CD14-positive monocyte (primary cell): ENCODE measurements around the gene PPP1R12B. TPM values are rescaled to one million over a fixed set of nuclear protein-coding genes. Genes with fewer than 3 reads are reported as not detected.

Experiments
- DNase-seq, 3 donors: peaks; one replicate each; pipeline ENCODE4 v3.0.0-alpha.2; 2011 to 2022
- H2AFZ ChIP-seq: 2 replicates; pipeline ENCODE4 v1.6.0; 2012; ENCODE audit warnings: mild to moderate bottlenecking, low read depth, low read length, inconsistent platforms; ENCODE audit not compliant: insufficient read depth, poor library complexity, severe bottlenecking
- H3K27ac ChIP-seq, 2 donors: 1 replicate in 1 of 2; 2 replicates in 1 of 2; pipeline ENCODE4 v1.5.1; 2012 to 2013; ENCODE audit warnings: low read length in 2 of 2, control low read depth in 1 of 2, inconsistent platforms in 1 of 2, low read depth in 1 of 2, mild to moderate bottlenecking in 1 of 2
- H3K27me3 ChIP-seq, 2 donors: one replicate each; pipeline versions ENCODE4 v1.6.0 to v1.6.1; 2011 to 2013; ENCODE audit warnings: low read length in 2 of 2; ENCODE audit not compliant: control insufficient read depth in 2 of 2, insufficient read depth in 2 of 2
- H3K36me3 ChIP-seq, 2 donors: replicated peaks in 1 of 2; 1 replicate in 1 of 2; 2 replicates in 1 of 2; pipeline versions ENCODE4 v1.5.1 to v1.6.1; 2012 to 2013; ENCODE audit warnings: low read length in 2 of 2, control low read depth in 1 of 2, inconsistent platforms in 1 of 2, mild to moderate bottlenecking in 1 of 2; ENCODE audit not compliant: insufficient read depth in 2 of 2, control insufficient read depth in 1 of 2
- H3K4me1 ChIP-seq, 2 donors: 1 replicate in 1 of 2; 2 replicates in 1 of 2; pipeline versions ENCODE4 v1.5.1 to v1.6.1; 2012 to 2013; ENCODE audit warnings: low read length in 2 of 2, control low read depth in 1 of 2, inconsistent platforms in 1 of 2, mild to moderate bottlenecking in 1 of 2, moderate library complexity in 1 of 2; ENCODE audit not compliant: insufficient read depth in 2 of 2, control insufficient read depth in 1 of 2
- H3K4me2 ChIP-seq: replicated peaks from 2 replicates; pipeline ENCODE3; 2012; ENCODE audit warnings: low read length, moderate library complexity, mild to moderate bottlenecking; ENCODE audit not compliant: poor library complexity, severe bottlenecking; ENCODE audit errors: extremely low read depth
- H3K4me3 ChIP-seq, 3 experiments: fragments of 200-600 bp in 1 of 3; sonication (generic) in 1 of 3; replicated peaks in 1 of 3; 1 replicate in 2 of 3; 2 replicates in 1 of 3; pipeline ENCODE4 v1.5.1; 2011 to 2013; ENCODE audit warnings: low read length in 3 of 3, mild to moderate bottlenecking in 3 of 3, control low read depth in 2 of 3, low read depth in 2 of 3, inconsistent platforms in 1 of 3, moderate library complexity in 1 of 3
- H3K79me2 ChIP-seq: 2 replicates; pipeline ENCODE4 v1.6.0; 2012; ENCODE audit warnings: mild to moderate bottlenecking, control low read depth, inconsistent platforms, low read length, moderate library complexity; ENCODE audit not compliant: insufficient read depth
- H3K9ac ChIP-seq: 2 replicates; pipeline ENCODE4 v1.6.0; 2017; ENCODE audit warnings: low read length, mild to moderate bottlenecking; ENCODE audit not compliant: insufficient read depth, poor library complexity, severe bottlenecking
- H3K9me3 ChIP-seq, 2 donors: replicated peaks in 1 of 2; 1 replicate in 1 of 2; 2 replicates in 1 of 2; pipeline versions ENCODE4 v1.5.1 to v1.6.1; 2012 to 2013; ENCODE audit warnings: low read length in 2 of 2, control low read depth in 1 of 2; ENCODE audit not compliant: control insufficient read depth in 1 of 2, insufficient read depth in 1 of 2
- H4K20me1 ChIP-seq: 2 replicates; pipeline ENCODE4 v1.6.0; 2012; ENCODE audit warnings: mild to moderate bottlenecking, low read length, control low read depth, moderate library complexity; ENCODE audit not compliant: insufficient read depth
- H3K27ac Mint-ChIP-seq, 7 donors: one replicate each; pipeline ENCODE4 v1.8.0; 2020; ENCODE audit warnings: mild to moderate bottlenecking in 7 of 7, mixed read lengths in 7 of 7, moderate library complexity in 6 of 7, inconsistent platforms in 2 of 7
- H3K27me3 Mint-ChIP-seq, 3 donors: one replicate each; pipeline ENCODE4 v1.8.0; 2021 to 2022; ENCODE audit warnings: low read depth in 3 of 3, mild to moderate bottlenecking in 3 of 3, mixed read lengths in 3 of 3, moderate library complexity in 3 of 3, inconsistent platforms in 1 of 3
- H3K36me3 Mint-ChIP-seq, 2 donors: one replicate each; pipeline ENCODE4 v1.8.0; 2020; ENCODE audit warnings: mixed read lengths in 2 of 2, inconsistent platforms in 1 of 2, mild to moderate bottlenecking in 1 of 2
- H3K4me1 Mint-ChIP-seq: one replicate; pipeline ENCODE4 v1.8.0; 2020; ENCODE audit warnings: mild to moderate bottlenecking, mixed read lengths
- H3K4me3 Mint-ChIP-seq, 2 donors: one replicate each; pipeline ENCODE4 v1.8.0; 2020; ENCODE audit warnings: mild to moderate bottlenecking in 2 of 2, mixed read lengths in 2 of 2, moderate library complexity in 1 of 2
- H3K9me3 Mint-ChIP-seq, 7 donors: one replicate each; pipeline ENCODE4 v1.8.0; 2020 to 2022; ENCODE audit warnings: mixed read lengths in 7 of 7, mild to moderate bottlenecking in 6 of 7, moderate library complexity in 6 of 7, inconsistent platforms in 2 of 7
- WGBS: methylation state at CpG from one replicate; pipeline ENCODE4 v1.1.5; 2013; ENCODE audit warnings: missing lambda C conversion rate; ENCODE audit not compliant: insufficient coverage; 5-methylcytosine and 5-hydroxymethylcytosine counted together
- intact Hi-C, 2 donors: fragments of 100-400 bp; cut with micrococcal nuclease; formaldehyde crosslinking; loops; one replicate each; pipeline versions ENCODE4 v1.15.0 to v1.15.1; 2023
- polyA plus RNA-seq, 3 donors: library from polyadenylated mRNA; depleted of rRNA in 1 of 3; unstranded in 2 of 3; stranded (reverse) in 1 of 3; fragments of 300-500 nt in 2 of 3; fragments of >200 nt in 1 of 3; fragmentation: Illumina TruSeq in 2 of 3; gene quantifications; 1 replicate in 2 of 3; 2 replicates in 1 of 3; pipeline ENCODE4 v1.2.3, GENCODE V29; 2012 to 2021
- TF ChIP-seq, protein P1 (sequence below): fragments of 200-600 bp; IDR thresholded peaks from one replicate; pipeline ENCODE4 v1.8.0; 2022; ENCODE audit warnings: antibody characterized with exemption, mild to moderate bottlenecking

Gene PPP1R12B
- polyA plus RNA-seq, 3 donors, result 1.3 to 12.2 (median 1.7) TPM

- no peaks in the 10 kb centered on the region for H3K9me3 ChIP-seq
- intact Hi-C loops, result no loop called here
- peaks cover 11 to 62% of the 10 kb centered on the region in 2 donors for H3K36me3 ChIP-seq
- no peaks in the 10 kb centered on the region for H3K79me2 ChIP-seq
- H3K27me3 ChIP-seq, result peaks cover 16 to 17% of the 10 kb centered on the region in 2 donors
- Mint-ChIP-seq H3K4me3 (no peak overlapping the region), H3K36me3 (peaks cover 76% of the 10 kb centered on the region in 2 donors), H3K9me3 (peaks cover 0 to 3% (median 0%) of the 10 kb centered on the region in 7 donors), H3K27ac (no peak overlapping the region), H3K27me3 (peaks cover 10 to 52% (median 25%) of the 10 kb centered on the region in 3 donors), H3K4me1 (peaks cover 6% of the 10 kb centered on the region)
- no peak overlapping the region for H2AFZ ChIP-seq
- H4K20me1 ChIP-seq, result peaks cover 34% of the 10 kb centered on the region
- TF ChIP-seq, protein P1, sequence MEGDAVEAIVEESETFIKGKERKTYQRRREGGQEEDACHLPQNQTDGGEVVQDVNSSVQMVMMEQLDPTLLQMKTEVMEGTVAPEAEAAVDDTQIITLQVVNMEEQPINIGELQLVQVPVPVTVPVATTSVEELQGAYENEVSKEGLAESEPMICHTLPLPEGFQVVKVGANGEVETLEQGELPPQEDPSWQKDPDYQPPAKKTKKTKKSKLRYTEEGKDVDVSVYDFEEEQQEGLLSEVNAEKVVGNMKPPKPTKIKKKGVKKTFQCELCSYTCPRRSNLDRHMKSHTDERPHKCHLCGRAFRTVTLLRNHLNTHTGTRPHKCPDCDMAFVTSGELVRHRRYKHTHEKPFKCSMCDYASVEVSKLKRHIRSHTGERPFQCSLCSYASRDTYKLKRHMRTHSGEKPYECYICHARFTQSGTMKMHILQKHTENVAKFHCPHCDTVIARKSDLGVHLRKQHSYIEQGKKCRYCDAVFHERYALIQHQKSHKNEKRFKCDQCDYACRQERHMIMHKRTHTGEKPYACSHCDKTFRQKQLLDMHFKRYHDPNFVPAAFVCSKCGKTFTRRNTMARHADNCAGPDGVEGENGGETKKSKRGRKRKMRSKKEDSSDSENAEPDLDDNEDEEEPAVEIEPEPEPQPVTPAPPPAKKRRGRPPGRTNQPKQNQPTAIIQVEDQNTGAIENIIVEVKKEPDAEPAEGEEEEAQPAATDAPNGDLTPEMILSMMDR, result no peak
- no peak overlapping the region for H3K4me2 ChIP-seq
- H3K9ac ChIP-seq, result no peak overlapping the region
- peaks cover 5 to 9% of the 10 kb centered on the region in 2 donors for H3K4me1 ChIP-seq
- H3K27ac ChIP-seq, result no peak overlapping the region
- DNase-seq, result no peak
- H3K4me3 ChIP-seq, result no peak overlapping the region
- WGBS, result 84% methylated on average over 5 of the region's 6 CpGs
Measured at GRCh38 chr1:202578565-202578964, 230.1 kb downstream of the PPP1R12B start.

- H3K4me3 ChIP-seq, result no peak overlapping the region
- Mint-ChIP-seq H3K9me3 (peaks cover 0 to 4% (median 0%) of the 10 kb centered on the region in 7 donors), H3K27ac (no peak overlapping the region), H3K4me3 (no peak overlapping the region), H3K4me1 (peaks cover 13% of the 10 kb centered on the region), H3K36me3 (peaks cover 75 to 77% of the 10 kb centered on the region in 2 donors), H3K27me3 (peaks cover 16 to 56% (median 30%) of the 10 kb centered on the region in 3 donors)
- no peaks in the 10 kb centered on the region for H3K9me3 ChIP-seq
- peaks cover 42% of the 10 kb centered on the region for H4K20me1 ChIP-seq
- WGBS, result no CpG with 5 or more reads among the region's 2 CpGs
- H3K36me3 ChIP-seq, result peaks cover 11 to 64% of the 10 kb centered on the region in 2 donors
- peaks cover 5 to 9% of the 10 kb centered on the region in 2 donors for H3K4me1 ChIP-seq
- TF ChIP-seq, protein P1, result no peak
- H3K27ac ChIP-seq, result no peak overlapping the region
- no peak overlapping the region for H3K9ac ChIP-seq
- intact Hi-C loops, result no loop called here
- H3K79me2 ChIP-seq, result no peaks in the 10 kb centered on the region
- H3K27me3 ChIP-seq, result peaks cover 19 to 25% of the 10 kb centered on the region in 2 donors
- H3K4me2 ChIP-seq, result no peak overlapping the region
- no peak for DNase-seq
- H2AFZ ChIP-seq, result no peak overlapping the region
Measured at GRCh38 chr1:202579806-202580205, 231.3 kb downstream of the PPP1R12B start.
